Muscle layer of duodenum (tissue), 2 donors: Measurements from ENCODE around the gene KRTAP12-3.
"Not testable (repeated sequence)": the region's sequence is repeated elsewhere in the genome, so short reads cannot be mapped to it uniquely, and the experiment has no call there.

Source experiments
- H3K27ac ChIP-seq: one replicate; pipeline ENCODE4 v1.7.0; 2013; ENCODE audit warnings: mild to moderate bottlenecking, low read length
- H3K27me3 ChIP-seq: one replicate; pipeline ENCODE4 v1.7.0; 2013; ENCODE audit warnings: low read depth, mild to moderate bottlenecking, control low read depth, low read length
- H3K36me3 ChIP-seq, 2 donors: one replicate each; pipeline ENCODE4 v1.7.0; 2013; ENCODE audit warnings: low read length in 2 of 2, control low read depth in 1 of 2, mild to moderate bottlenecking in 1 of 2; ENCODE audit not compliant: insufficient read depth in 2 of 2, control insufficient read depth in 1 of 2
- H3K4me1 ChIP-seq, 2 donors: one replicate each; pipeline ENCODE4 v1.7.0; 2013; ENCODE audit warnings: low read length in 2 of 2, mild to moderate bottlenecking in 2 of 2, control low read depth in 1 of 2, moderate library complexity in 1 of 2; ENCODE audit not compliant: insufficient read depth in 2 of 2, control insufficient read depth in 1 of 2
- H3K4me3 ChIP-seq, 2 donors: one replicate each; pipeline ENCODE4 v1.7.0; 2013; ENCODE audit warnings: low read length in 2 of 2, low read depth in 1 of 2, mild to moderate bottlenecking in 1 of 2
- H3K9me3 ChIP-seq, 2 donors: one replicate each; pipeline ENCODE4 v1.7.0; 2013; ENCODE audit warnings: low read length in 2 of 2, control low read depth in 1 of 2, mild to moderate bottlenecking in 1 of 2; ENCODE audit not compliant: control insufficient read depth in 1 of 2
- donor health status: healthy.

Gene KRTAP12-3

DNA sequence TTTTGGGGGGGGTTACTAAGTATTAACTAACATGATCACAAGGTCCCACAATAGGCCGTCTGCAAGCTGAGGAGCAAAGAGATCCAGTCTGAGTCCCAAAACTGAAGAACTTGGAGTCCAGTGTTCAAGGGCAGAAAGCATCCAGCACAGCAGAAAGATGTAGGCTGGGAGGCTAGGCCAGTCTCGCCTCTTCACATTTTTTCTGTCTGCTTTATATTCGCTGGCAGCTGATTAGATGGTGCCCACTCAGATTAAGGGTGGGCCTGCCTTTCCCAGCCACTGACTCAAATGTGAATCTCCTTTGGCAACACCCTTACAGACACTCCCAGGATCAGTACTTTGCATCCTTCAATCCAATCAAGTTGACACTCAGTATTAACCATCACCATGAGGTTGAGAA lies 32.0 kb downstream of the KRTAP12-3 start:
- H3K27ac ChIP-seq, H3K4me1 ChIP-seq, H3K36me3 ChIP-seq, H3K27me3 ChIP-seq, H3K4me3 ChIP-seq: not testable (repeated sequence)
- H3K9me3 ChIP-seq, result peaks cover 4 to 25% of the 10 kb centered on the region in 2 donors

DNA sequence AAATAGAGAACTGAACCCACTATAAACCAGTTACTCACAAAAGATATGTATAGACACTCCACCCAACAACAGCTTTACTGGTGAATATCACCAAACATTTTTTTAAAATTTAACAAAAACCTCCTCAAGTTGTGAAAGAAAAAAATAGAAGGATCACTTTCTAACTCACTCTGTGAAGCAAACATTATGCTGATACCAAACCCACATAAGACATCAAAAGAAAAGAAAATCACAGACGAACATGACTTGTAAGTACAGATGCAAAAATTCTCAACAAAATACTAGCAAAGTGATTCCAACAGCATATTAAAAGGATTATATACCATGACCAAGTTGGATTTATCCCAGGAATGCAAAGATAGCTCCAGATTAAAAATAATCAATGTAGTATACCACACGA lies 34.0 kb downstream of the KRTAP12-3 start:
- H3K27me3 ChIP-seq, result no peaks in the 10 kb centered on the region
- H3K36me3 ChIP-seq, result no peaks in the 10 kb centered on the region
- peaks cover 4 to 23% of the 10 kb centered on the region in 2 donors for H3K9me3 ChIP-seq
- H3K27ac ChIP-seq, result no peak overlapping the region
- H3K4me1 ChIP-seq, result no peaks in the 10 kb centered on the region
- H3K4me3 ChIP-seq, result no peak overlapping the region

DNA sequence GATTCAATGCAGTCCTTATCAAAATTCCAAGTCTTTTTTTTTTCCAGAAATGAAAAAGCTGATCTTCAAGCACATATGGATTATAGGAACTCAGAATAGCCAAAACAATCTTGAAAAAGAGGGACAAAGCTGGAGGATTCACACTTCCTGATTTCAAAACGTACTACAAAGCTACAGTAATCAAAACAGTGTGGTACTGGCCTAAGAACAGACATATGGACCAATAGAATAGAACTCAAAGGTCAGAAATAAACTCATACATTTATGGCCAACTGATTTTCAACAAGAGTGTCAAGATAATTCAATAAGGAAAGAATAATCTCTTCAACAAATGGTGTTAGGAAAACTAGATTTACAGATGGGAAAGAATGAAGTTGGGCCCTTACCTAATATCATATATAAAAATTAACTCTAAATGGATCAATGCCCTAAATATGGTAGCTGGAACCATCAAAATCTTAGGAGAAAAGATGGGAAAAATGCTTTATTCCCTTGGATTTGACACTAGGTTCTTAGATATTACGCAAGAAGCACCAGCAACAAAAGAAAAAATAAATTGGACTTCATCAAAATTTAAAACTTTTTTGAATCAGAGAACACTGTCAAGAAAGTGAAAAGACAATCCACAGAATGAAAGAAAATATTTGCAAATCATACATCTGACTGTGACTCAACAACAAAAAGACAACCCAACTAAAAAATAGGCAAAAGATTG lies 35.2 kb downstream of the KRTAP12-3 start:
- Histone ChIP-seq H3K27ac (no peak overlapping the region), H3K36me3 (no peaks in the 10 kb centered on the region), H3K4me3 (no peak overlapping the region), H3K9me3 (peaks cover 4 to 23% of the 10 kb centered on the region in 2 donors), H3K4me1 (no peaks in the 10 kb centered on the region), H3K27me3 (no peaks in the 10 kb centered on the region)

- peaks cover 4 to 23% of the 10 kb centered on the region in 2 donors for H3K9me3 ChIP-seq
- no peaks in the 10 kb centered on the region for H3K4me1 ChIP-seq
- no peak overlapping the region for H3K4me3 ChIP-seq
- H3K27ac ChIP-seq, result no peak overlapping the region
- H3K27me3 ChIP-seq, result peaks cover 3% of the 10 kb centered on the region
- H3K36me3 ChIP-seq, result no peaks in the 10 kb centered on the region
These were observed 37.0 kb downstream of the KRTAP12-3 start for GRCh38 chr21:44694776-44695175.

- H3K4me1 ChIP-seq, result no peaks in the 10 kb centered on the region
- no peak overlapping the region for H3K4me3 ChIP-seq
- H3K27ac ChIP-seq, result no peak overlapping the region
- no peaks in the 10 kb centered on the region for H3K36me3 ChIP-seq
- H3K27me3 ChIP-seq, result peaks cover 3% of the 10 kb centered on the region
- H3K9me3 ChIP-seq, result peaks cover 4 to 23% of the 10 kb centered on the region in 2 donors
These were observed 37.5 kb downstream of the KRTAP12-3 start for GRCh38 chr21:44695184-44695583.

- Histone ChIP-seq H3K4me3 (no peak overlapping the region), H3K9me3 (peaks cover 4 to 23% of the 10 kb centered on the region in 2 donors), H3K27ac (no peak overlapping the region), H3K4me1 (no peaks in the 10 kb centered on the region), H3K27me3 (peaks cover 3% of the 10 kb centered on the region), H3K36me3 (no peaks in the 10 kb centered on the region)
These were observed 37.9 kb downstream of the KRTAP12-3 start for GRCh38 chr21:44695641-44696040.

- Histone ChIP-seq H3K36me3 (no peaks in the 10 kb centered on the region), H3K27ac (no peak overlapping the region), H3K4me3 (no peak overlapping the region), H3K4me1 (no peaks in the 10 kb centered on the region), H3K27me3 (peaks cover 5% of the 10 kb centered on the region), H3K9me3 (peaks cover 4 to 19% of the 10 kb centered on the region in 2 donors)
These were observed 38.8 kb downstream of the KRTAP12-3 start for GRCh38 chr21:44696572-44696971.

DNA sequence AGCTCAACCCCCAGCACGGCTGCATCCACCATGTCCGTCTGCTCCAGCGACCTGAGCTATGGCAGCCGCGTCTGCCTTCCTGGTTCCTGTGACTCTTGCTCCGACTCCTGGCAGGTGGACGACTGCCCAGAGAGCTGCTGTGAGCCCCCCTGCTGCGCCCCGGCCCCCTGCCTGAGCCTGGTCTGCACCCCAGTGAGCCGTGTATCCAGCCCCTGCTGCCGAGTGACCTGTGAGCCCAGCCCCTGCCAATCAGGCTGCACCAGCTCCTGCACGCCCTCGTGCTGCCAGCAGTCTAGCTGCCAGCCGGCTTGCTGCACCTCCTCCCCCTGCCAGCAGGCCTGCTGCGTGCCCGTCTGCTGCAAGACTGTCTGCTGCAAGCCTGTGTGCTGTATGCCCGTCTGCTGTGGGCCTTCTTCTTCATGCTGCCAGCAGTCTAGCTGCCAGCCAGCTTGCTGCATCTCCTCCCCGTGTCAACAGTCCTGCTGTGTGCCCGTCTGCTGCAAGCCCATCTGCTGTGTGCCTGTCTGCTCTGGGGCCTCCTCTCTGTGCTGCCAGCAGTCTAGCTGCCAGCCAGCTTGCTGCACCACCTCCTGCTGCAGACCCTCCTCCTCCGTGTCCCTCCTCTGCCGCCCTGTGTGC lies 39.6 kb downstream of the KRTAP12-3 start, which contains the start of gene KRTAP10-12:
TSS of gene KRTAP10-12 (plus strand) at position 1 of the 639 bp plus-strand sequence. CDS start at position 31, 30 bp downstream.
- H3K27ac ChIP-seq, H3K4me1 ChIP-seq, H3K36me3 ChIP-seq, H3K27me3 ChIP-seq, H3K4me3 ChIP-seq: not testable (repeated sequence)
- H3K9me3 ChIP-seq, result peaks cover 4 to 19% of the 10 kb centered on the region in 2 donors

- Histone ChIP-seq H3K4me1 (no peaks in the 10 kb centered on the region), H3K9me3 (peaks cover 0 to 12% of the 10 kb centered on the region in 2 donors), H3K27me3 (peaks cover 9% of the 10 kb centered on the region), H3K36me3 (no peaks in the 10 kb centered on the region), H3K27ac (no peak overlapping the region), H3K4me3 (no peak overlapping the region)
These were observed 40.3 kb downstream of the KRTAP12-3 start for GRCh38 chr21:44697811-44698734.

DNA sequence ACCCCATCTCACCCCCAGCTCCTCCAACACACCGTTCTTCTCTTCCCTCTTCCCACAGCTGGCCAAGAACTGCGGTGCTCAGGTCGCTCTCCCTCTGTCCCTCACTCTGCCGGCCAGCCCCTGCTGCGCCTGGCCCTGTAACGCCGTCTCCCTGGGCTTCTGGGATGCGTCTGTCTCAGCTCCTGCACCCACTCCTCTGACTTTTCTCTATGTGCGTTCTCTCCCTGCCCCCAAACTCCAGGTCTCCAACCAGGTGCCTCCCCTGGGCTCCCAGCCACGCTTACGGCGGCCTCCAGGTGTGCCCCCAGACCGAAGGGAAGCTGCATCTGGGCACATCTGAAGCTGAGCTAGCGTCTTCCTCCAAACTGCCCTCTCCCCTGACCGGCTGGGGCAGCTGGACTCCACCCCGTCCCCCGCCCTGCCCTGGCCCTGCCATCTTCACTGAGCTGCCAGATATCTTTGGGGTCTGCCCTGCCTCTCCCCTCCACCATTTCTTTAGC lies 41.8 kb downstream of the KRTAP12-3 start:
- no peak overlapping the region for H3K4me3 ChIP-seq
- H3K4me1 ChIP-seq, result no peaks in the 10 kb centered on the region
- no peak overlapping the region for H3K27ac ChIP-seq
- H3K27me3 ChIP-seq, result peaks cover 16% of the 10 kb centered on the region
- no peaks in the 10 kb centered on the region for H3K36me3 ChIP-seq
- H3K9me3 ChIP-seq, result no peaks in the 10 kb centered on the region
